IPS-18a (cell line): ENCODE results near the gene FOXO3.

Experiments used
- H3K27ac ChIP-seq: one replicate; pipeline ENCODE4 v1.5.1; 2013; ENCODE audit warnings: low read length
- H3K27me3 ChIP-seq: one replicate; pipeline ENCODE4 v1.6.1; 2013; ENCODE audit warnings: mild to moderate bottlenecking, low read length; ENCODE audit not compliant: control insufficient read depth, insufficient read depth
- H3K36me3 ChIP-seq: one replicate; pipeline ENCODE4 v1.6.1; 2013; ENCODE audit warnings: low read depth, low read length; ENCODE audit not compliant: control insufficient read depth
- H3K4me1 ChIP-seq: one replicate; pipeline ENCODE4 v1.6.1; 2013; ENCODE audit warnings: low read depth, low read length; ENCODE audit not compliant: control insufficient read depth
- H3K4me3 ChIP-seq: one replicate; pipeline ENCODE4 v1.5.1; 2013; ENCODE audit warnings: low read length
- H3K9ac ChIP-seq: one replicate; pipeline ENCODE4 v1.6.1; 2013; ENCODE audit warnings: mild to moderate bottlenecking, low read length, moderate library complexity
- H3K9me3 ChIP-seq: one replicate; pipeline ENCODE4 v1.6.1; 2013; ENCODE audit warnings: low read depth, low read length; ENCODE audit not compliant: control insufficient read depth

FOXO3 gene

GRCh38 chr6:108685970-108686369 lies 125.3 kb downstream of the FOXO3 start:
- H3K9ac ChIP-seq, result no peak overlapping the region
- H3K36me3 ChIP-seq, result no peaks in the 10 kb centered on the region
- no peak overlapping the region for H3K27ac ChIP-seq
- no peaks in the 10 kb centered on the region for H3K9me3 ChIP-seq
- peaks cover 4% of the 10 kb centered on the region for H3K4me1 ChIP-seq
- no peak overlapping the region for H3K4me3 ChIP-seq
- no peaks in the 10 kb centered on the region for H3K27me3 ChIP-seq

- Histone ChIP-seq H3K9ac (no peak overlapping the region), H3K4me3 (no peak overlapping the region), H3K4me1 (peaks cover 4% of the 10 kb centered on the region), H3K27me3 (no peaks in the 10 kb centered on the region), H3K27ac (no peak overlapping the region), H3K36me3 (no peaks in the 10 kb centered on the region), H3K9me3 (no peaks in the 10 kb centered on the region)
Measured at GRCh38 chr6:108686896-108687295, 126.2 kb downstream of the FOXO3 start.

GRCh38 chr6:108687921-108688320 lies 127.2 kb downstream of the FOXO3 start:
- peaks cover 4% of the 10 kb centered on the region for H3K4me1 ChIP-seq
- H3K27me3 ChIP-seq, result no peaks in the 10 kb centered on the region
- no peaks in the 10 kb centered on the region for H3K9me3 ChIP-seq
- H3K27ac ChIP-seq, result no peak overlapping the region
- no peaks in the 10 kb centered on the region for H3K36me3 ChIP-seq
- no peak overlapping the region for H3K9ac ChIP-seq
- H3K4me3 ChIP-seq, result no peak overlapping the region

GRCh38 chr6:108689272-108690161 lies 128.8 kb downstream of the FOXO3 start:
- H3K36me3 ChIP-seq, result no peaks in the 10 kb centered on the region
- H3K27ac ChIP-seq, result no peak overlapping the region
- H3K27me3 ChIP-seq, result no peaks in the 10 kb centered on the region
- H3K9me3 ChIP-seq, result no peaks in the 10 kb centered on the region
- H3K9ac ChIP-seq, result no peak overlapping the region
- H3K4me1 ChIP-seq, result peaks cover 4% of the 10 kb centered on the region
- H3K4me3 ChIP-seq, result no peak overlapping the region

GRCh38 chr6:108690326-108691049 lies 129.8 kb downstream of the FOXO3 start:
- no peaks in the 10 kb centered on the region for H3K9me3 ChIP-seq

GRCh38 chr6:108693430-108694154 lies 132.9 kb downstream of the FOXO3 start:
- Histone ChIP-seq H3K36me3 (no peaks in the 10 kb centered on the region), H3K27ac (no peak overlapping the region), H3K4me3 (no peak overlapping the region), H3K4me1 (peaks cover 4% of the 10 kb centered on the region), H3K9me3 (no peaks in the 10 kb centered on the region), H3K9ac (no peak overlapping the region), H3K27me3 (no peaks in the 10 kb centered on the region)

More at GRCh38 chr6:108690326-108691049, 129.8 kb downstream of the FOXO3 start:
- H3K4me3 ChIP-seq, result no peak overlapping the region
- no peaks in the 10 kb centered on the region for H3K36me3 ChIP-seq
- H3K9ac ChIP-seq, result no peak overlapping the region
- peaks cover 4% of the 10 kb centered on the region for H3K4me1 ChIP-seq
- H3K27ac ChIP-seq, result no peak overlapping the region
- H3K27me3 ChIP-seq, result no peaks in the 10 kb centered on the region

- no peak overlapping the region for H3K4me3 ChIP-seq
- H3K27me3 ChIP-seq, result no peaks in the 10 kb centered on the region
- no peak overlapping the region for H3K9ac ChIP-seq
- H3K27ac ChIP-seq, result no peak overlapping the region
- no peaks in the 10 kb centered on the region for H3K9me3 ChIP-seq
- H3K36me3 ChIP-seq, result no peaks in the 10 kb centered on the region
- peaks cover 5% of the 10 kb centered on the region for H3K4me1 ChIP-seq
Measured at GRCh38 chr6:108694816-108695215, 134.1 kb downstream of the FOXO3 start.

- H3K4me3 ChIP-seq, result no peak overlapping the region
- no peaks in the 10 kb centered on the region for H3K27me3 ChIP-seq
- peaks cover 5% of the 10 kb centered on the region for H3K4me1 ChIP-seq
- H3K27ac ChIP-seq, result no peak overlapping the region
- no peaks in the 10 kb centered on the region for H3K36me3 ChIP-seq
- H3K9me3 ChIP-seq, result peaks cover 3% of the 10 kb centered on the region
- H3K9ac ChIP-seq, result no peak overlapping the region
Measured at GRCh38 chr6:108697561-108698161, 136.9 kb downstream of the FOXO3 start.

- no peak overlapping the region for H3K27ac ChIP-seq
- H3K9me3 ChIP-seq, result peaks cover 4% of the 10 kb centered on the region
- no peak overlapping the region for H3K9ac ChIP-seq
- no peaks in the 10 kb centered on the region for H3K27me3 ChIP-seq
- H3K36me3 ChIP-seq, result no peaks in the 10 kb centered on the region
- peaks cover 5% of the 10 kb centered on the region for H3K4me1 ChIP-seq
- no peak overlapping the region for H3K4me3 ChIP-seq
Measured at GRCh38 chr6:108698593-108699289, 138.0 kb downstream of the FOXO3 start.

GRCh38 chr6:108699290-108700041 lies 138.7 kb downstream of the FOXO3 start:
- H3K36me3 ChIP-seq, result no peaks in the 10 kb centered on the region
- H3K27me3 ChIP-seq, result no peaks in the 10 kb centered on the region
- H3K9me3 ChIP-seq, result peaks cover 4% of the 10 kb centered on the region
- no peak overlapping the region for H3K9ac ChIP-seq
- H3K4me1 ChIP-seq, result peaks cover 5% of the 10 kb centered on the region
- no peak overlapping the region for H3K27ac ChIP-seq
- H3K4me3 ChIP-seq, result no peak overlapping the region
